H9 (cell line): ENCODE results near the gene DIS3L2. TPM values are rescaled to one million over a fixed set of nuclear protein-coding genes. Genes with fewer than 3 reads are reported as not detected.

Experiments
- DNase-seq: peaks from one replicate; pipeline ENCODE4 v3.0.0-alpha.2; 2017
- H2AFZ ChIP-seq: one replicate; pipeline ENCODE4 v1.6.1; 2013; ENCODE audit warnings: mild to moderate bottlenecking, low read length, control low read depth, moderate library complexity
- H2AK5ac ChIP-seq: 2 replicates; pipeline ENCODE4 v1.6.1; 2013; ENCODE audit warnings: low read length, control low read depth, mixed read lengths; ENCODE audit not compliant: insufficient read length
- H2BK120ac ChIP-seq: one replicate; pipeline ENCODE4 v1.6.1; 2013; ENCODE audit warnings: low read depth, mild to moderate bottlenecking, low read length, control low read depth, inconsistent platforms; ENCODE audit not compliant: poor library complexity, severe bottlenecking
- H2BK12ac ChIP-seq: 2 replicates; pipeline ENCODE4 v1.6.1; 2013; ENCODE audit warnings: low read length, control low read depth, mixed read lengths, low read depth; ENCODE audit not compliant: insufficient read length
- H2BK15ac ChIP-seq: 2 replicates; pipeline ENCODE4 v1.6.1; 2013; ENCODE audit warnings: low read depth, low read length, control low read depth
- H2BK20ac ChIP-seq: one replicate; pipeline ENCODE4 v1.6.1; 2013; ENCODE audit warnings: low read depth, mild to moderate bottlenecking, low read length, control low read depth, inconsistent platforms; ENCODE audit not compliant: poor library complexity, severe bottlenecking
- H2BK5ac ChIP-seq: 2 replicates; pipeline ENCODE4 v1.6.1; 2013; ENCODE audit warnings: low read length, control low read depth, mixed read lengths; ENCODE audit not compliant: insufficient read length
- H3K14ac ChIP-seq: 2 replicates; pipeline ENCODE4 v1.6.1; 2013; ENCODE audit warnings: low read length, control low read depth; ENCODE audit not compliant: insufficient read depth
- H3K18ac ChIP-seq: 2 replicates; pipeline ENCODE4 v1.6.1; 2013; ENCODE audit warnings: low read depth, mild to moderate bottlenecking, mixed read lengths, low read length, control low read depth; ENCODE audit not compliant: insufficient read length
- H3K23ac ChIP-seq: 2 replicates; pipeline ENCODE4 v1.6.1; 2013; ENCODE audit warnings: low read length, control low read depth, mixed read lengths, low read depth; ENCODE audit not compliant: insufficient read length
- H3K23me2 ChIP-seq: 2 replicates; pipeline ENCODE4 v1.6.1; 2013; ENCODE audit warnings: low read depth, mild to moderate bottlenecking, mixed read lengths, low read length, control low read depth; ENCODE audit not compliant: insufficient read length, poor library complexity, severe bottlenecking
- H3K27ac ChIP-seq: 2 replicates; pipeline ENCODE4 v1.5.1; 2013; ENCODE audit warnings: low read length, control low read depth, mixed read lengths, low read depth; ENCODE audit not compliant: insufficient read length
- H3K27me3 ChIP-seq: 2 replicates; pipeline ENCODE4 v1.6.1; 2013; ENCODE audit warnings: low read length, control low read depth, inconsistent platforms; ENCODE audit not compliant: insufficient read depth
- H3K4ac ChIP-seq: 2 replicates; pipeline ENCODE4 v1.6.1; 2013; ENCODE audit warnings: low read depth, mild to moderate bottlenecking, control low read depth, inconsistent platforms, low read length, moderate library complexity
- H3K4me1 ChIP-seq: 2 replicates; pipeline ENCODE4 v1.6.1; 2013; ENCODE audit warnings: low read length, control low read depth, inconsistent platforms; ENCODE audit not compliant: insufficient read depth
- H3K4me2 ChIP-seq: 2 replicates; pipeline ENCODE4 v1.6.1; 2013; ENCODE audit warnings: low read length, control low read depth, mixed read lengths; ENCODE audit not compliant: insufficient read length, insufficient read depth
- H3K56ac ChIP-seq: 2 replicates; pipeline ENCODE4 v1.6.1; 2013; ENCODE audit warnings: low read depth, mild to moderate bottlenecking, mixed read lengths, low read length, control low read depth; ENCODE audit not compliant: insufficient read length
- H3K79me1 ChIP-seq: 2 replicates; pipeline ENCODE4 v1.6.1; 2013; ENCODE audit warnings: low read depth, mild to moderate bottlenecking, moderate library complexity, low read length, control low read depth, inconsistent platforms; ENCODE audit not compliant: insufficient read depth, poor library complexity, severe bottlenecking
- H3K79me2 ChIP-seq: 2 replicates; pipeline ENCODE4 v1.6.1; 2013; ENCODE audit warnings: low read length, control low read depth, inconsistent platforms; ENCODE audit not compliant: insufficient read depth
- H3K9ac ChIP-seq: 2 replicates; pipeline ENCODE4 v1.6.1; 2013; ENCODE audit warnings: low read length, control low read depth, mixed read lengths; ENCODE audit not compliant: insufficient read length; ENCODE audit errors: extremely low read depth
- H3K9me3 ChIP-seq: one replicate; pipeline ENCODE4 v1.6.1; 2013; ENCODE audit warnings: low read depth, low read length, inconsistent platforms; ENCODE audit not compliant: control insufficient read depth
- H3T11ph ChIP-seq: one replicate; pipeline ENCODE4 v1.6.1; 2013; ENCODE audit warnings: mild to moderate bottlenecking, low read length, control low read depth, inconsistent platforms
- H4K20me1 ChIP-seq: one replicate; pipeline ENCODE4 v1.6.1; 2013; ENCODE audit not compliant: control insufficient read depth, insufficient read length, insufficient read depth
- H4K5ac ChIP-seq: 2 replicates; pipeline ENCODE4 v1.6.1; 2013; ENCODE audit warnings: low read depth, mild to moderate bottlenecking, mixed read lengths, low read length, control low read depth; ENCODE audit not compliant: insufficient read length
- H4K8ac ChIP-seq: replicated peaks from 2 replicates; pipeline ENCODE4 v1.6.1; 2013; ENCODE audit warnings: low read length, control low read depth, mixed read lengths, low read depth; ENCODE audit not compliant: insufficient read length
- H4K91ac ChIP-seq: 2 replicates; pipeline ENCODE4 v1.6.1; 2013; ENCODE audit warnings: low read depth, mild to moderate bottlenecking, moderate library complexity, mixed read lengths, low read length, control low read depth; ENCODE audit not compliant: insufficient read length
- H3K27ac Mint-ChIP-seq, 3 experiments: 2 replicates in 2 of 3; 3 replicates in 1 of 3; pipeline ENCODE4 v1.8.0; 2020 to 2021; ENCODE audit warnings: mixed read lengths in 3 of 3, mild to moderate bottlenecking in 1 of 3, moderate library complexity in 1 of 3
- H3K27me3 Mint-ChIP-seq: 2 replicates; pipeline ENCODE4 v1.8.0; 2021; ENCODE audit warnings: low read depth, mild to moderate bottlenecking, moderate library complexity, mixed read lengths
- H3K36me3 Mint-ChIP-seq, 3 experiments: 2 replicates in 2 of 3; 3 replicates in 1 of 3; pipeline ENCODE4 v1.8.0; 2020 to 2021; ENCODE audit warnings: low read depth in 3 of 3, mixed read lengths in 3 of 3; ENCODE audit not compliant: insufficient read depth in 1 of 3
- H3K4me1 Mint-ChIP-seq, 2 experiments: 2 replicates each; pipeline ENCODE4 v1.8.0; 2020; ENCODE audit warnings: mixed read lengths in 2 of 2
- H3K4me3 Mint-ChIP-seq, 2 experiments: 2 replicates in 1 of 2; 3 replicates in 1 of 2; pipeline ENCODE4 v1.8.0; 2020 to 2021; ENCODE audit warnings: mild to moderate bottlenecking in 2 of 2, mixed read lengths in 2 of 2, moderate library complexity in 1 of 2
- H3K9me3 Mint-ChIP-seq, 2 experiments: 2 replicates in 1 of 2; 3 replicates in 1 of 2; pipeline ENCODE4 v1.8.0; 2020; ENCODE audit warnings: mild to moderate bottlenecking in 2 of 2, mixed read lengths in 2 of 2, moderate library complexity in 1 of 2
- WGBS: extraction: QIAGEN DNeasy Blood & Tissue Kit; methylation state at CpG from one replicate; pipeline ENCODE4 v1.1.7; 2013; ENCODE audit warnings: missing lambda C conversion rate, low lambda C conversion rate, mixed read lengths; ENCODE audit not compliant: insufficient read length; ENCODE audit errors: extremely low coverage; 5-methylcytosine and 5-hydroxymethylcytosine counted together
- total RNA-seq: library from RNA; stranded (reverse); gene quantifications from 2 replicates; pipeline ENCODE4 v1.2.1, GENCODE V29; 2021
- TF ChIP-seq, protein P1 (sequence below): fragments of 200-600 bp; sonication (generic); conservative IDR thresholded peaks from 3 replicates; pipeline ENCODE4 v1.8.0; 2021; ENCODE audit warnings: antibody characterized with exemption, mild to moderate bottlenecking

Gene DIS3L2
- total RNA-seq, 1 experiment from 2014 or later, result 28.1 TPM

DNA sequence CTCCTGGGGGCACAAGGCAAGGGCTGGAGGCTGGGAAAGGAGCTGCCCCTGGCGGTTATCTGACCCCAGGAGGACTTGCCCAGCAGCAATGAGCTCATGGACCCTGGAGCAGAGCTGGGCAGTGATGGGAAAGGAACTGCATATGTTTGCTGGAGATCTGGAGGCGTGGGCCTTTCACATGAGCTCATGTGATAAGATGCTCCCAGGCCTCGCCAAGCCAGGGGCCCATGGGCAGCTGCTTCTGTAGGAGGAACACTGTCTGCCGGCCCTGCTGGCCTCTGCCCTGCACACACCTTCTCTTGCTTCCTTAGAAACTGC is 26.3 kb upstream of the DIS3L2 start:
- H3K4me1 Mint-ChIP-seq, result no peaks in the 10 kb centered on the region
- no CpG with 5 or more reads among the region's 4 CpGs for WGBS
- Histone ChIP-seq H3K9ac (no peak overlapping the region), H3K18ac (no peak overlapping the region), H3K56ac (no peak overlapping the region), H3K23ac (no peak overlapping the region), H2BK15ac (no peak overlapping the region), H3K79me2 (no peaks in the 10 kb centered on the region), H3K4me2 (no peak overlapping the region), H2BK5ac (no peak overlapping the region), H3K27ac (no peak overlapping the region), H3T11ph (no peak overlapping the region), H3K79me1 (no peaks in the 10 kb centered on the region), H3K27me3 (no peaks in the 10 kb centered on the region), H3K9me3 (no peaks in the 10 kb centered on the region), H2AFZ (no peak overlapping the region), H2AK5ac (no peak overlapping the region), H3K14ac (no peak overlapping the region; the same call in 1 of the 2 replicates), H4K5ac (no peak overlapping the region), H4K91ac (no peak overlapping the region), H4K8ac (no peak overlapping the region), H2BK12ac (no peak overlapping the region), H4K20me1 (no peaks in the 10 kb centered on the region), H3K4me1 (no peaks in the 10 kb centered on the region), H3K4ac (no peak overlapping the region), H3K23me2 (no peaks in the 10 kb centered on the region), H2BK120ac (no peak overlapping the region), H2BK20ac (no peak overlapping the region)
- H3K4me3 Mint-ChIP-seq, result no peak overlapping the region
- no peaks in the 10 kb centered on the region for H3K36me3 Mint-ChIP-seq
- H3K9me3 Mint-ChIP-seq, result no peaks in the 10 kb centered on the region; a peak in 1 of 5 replicates
- H3K27me3 Mint-ChIP-seq, result peaks cover 13% of the 10 kb centered on the region
- TF ChIP-seq, protein P1, sequence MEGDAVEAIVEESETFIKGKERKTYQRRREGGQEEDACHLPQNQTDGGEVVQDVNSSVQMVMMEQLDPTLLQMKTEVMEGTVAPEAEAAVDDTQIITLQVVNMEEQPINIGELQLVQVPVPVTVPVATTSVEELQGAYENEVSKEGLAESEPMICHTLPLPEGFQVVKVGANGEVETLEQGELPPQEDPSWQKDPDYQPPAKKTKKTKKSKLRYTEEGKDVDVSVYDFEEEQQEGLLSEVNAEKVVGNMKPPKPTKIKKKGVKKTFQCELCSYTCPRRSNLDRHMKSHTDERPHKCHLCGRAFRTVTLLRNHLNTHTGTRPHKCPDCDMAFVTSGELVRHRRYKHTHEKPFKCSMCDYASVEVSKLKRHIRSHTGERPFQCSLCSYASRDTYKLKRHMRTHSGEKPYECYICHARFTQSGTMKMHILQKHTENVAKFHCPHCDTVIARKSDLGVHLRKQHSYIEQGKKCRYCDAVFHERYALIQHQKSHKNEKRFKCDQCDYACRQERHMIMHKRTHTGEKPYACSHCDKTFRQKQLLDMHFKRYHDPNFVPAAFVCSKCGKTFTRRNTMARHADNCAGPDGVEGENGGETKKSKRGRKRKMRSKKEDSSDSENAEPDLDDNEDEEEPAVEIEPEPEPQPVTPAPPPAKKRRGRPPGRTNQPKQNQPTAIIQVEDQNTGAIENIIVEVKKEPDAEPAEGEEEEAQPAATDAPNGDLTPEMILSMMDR, result no peak
- no peak for DNase-seq
- no peak overlapping the region; a peak in 1 of 7 replicates for H3K27ac Mint-ChIP-seq
